Liver (tissue), 9 donors: ENCODE results near the gene ADRM1. TPM values are rescaled to one million over a fixed set of nuclear protein-coding genes. Genes with fewer than 3 reads are reported as not detected.

Experiments
- DNase-seq: peaks from one replicate; pipeline ENCODE4 v3.0.0-alpha.2; 2017; ENCODE audit warnings: low spot score
- H3K27ac ChIP-seq, 2 donors: one replicate each; pipeline ENCODE4 v1.7.0; 2013; ENCODE audit warnings: inconsistent platforms in 2 of 2, low read length in 2 of 2, control low read depth in 1 of 2, low read depth in 1 of 2, mild to moderate bottlenecking in 1 of 2
- H3K27me3 ChIP-seq, 4 donors: one replicate each; pipeline versions ENCODE4 v1.6.1 to v1.7.0; 2013; ENCODE audit warnings: low read length in 3 of 4, inconsistent platforms in 1 of 4, mild to moderate bottlenecking in 1 of 4, moderate library complexity in 1 of 4; ENCODE audit not compliant: control insufficient read depth in 4 of 4, insufficient read depth in 4 of 4
- H3K36me3 ChIP-seq, 4 donors: one replicate each; pipeline versions ENCODE4 v1.6.1 to v1.7.0; 2013; ENCODE audit warnings: low read length in 3 of 4, mild to moderate bottlenecking in 3 of 4, low read depth in 1 of 4, moderate library complexity in 1 of 4; ENCODE audit not compliant: control insufficient read depth in 4 of 4, insufficient read depth in 3 of 4
- H3K4me1 ChIP-seq, 4 donors: one replicate each; pipeline versions ENCODE4 v1.6.1 to v1.7.0; 2013; ENCODE audit warnings: low read length in 3 of 4, mild to moderate bottlenecking in 3 of 4, moderate library complexity in 1 of 4; ENCODE audit not compliant: control insufficient read depth in 4 of 4, insufficient read depth in 4 of 4
- H3K4me3 ChIP-seq, 3 donors: one replicate each; pipeline versions ENCODE4 v1.6.1 to v1.7.0; 2013; ENCODE audit warnings: low read length in 3 of 3, control low read depth in 1 of 3, low read depth in 1 of 3, mild to moderate bottlenecking in 1 of 3
- H3K9ac ChIP-seq, 2 donors: one replicate each; pipeline ENCODE4 v1.7.0; 2013; ENCODE audit warnings: low read length in 2 of 2, mild to moderate bottlenecking in 2 of 2, moderate library complexity in 2 of 2, control low read depth in 1 of 2, low read depth in 1 of 2
- H3K9me3 ChIP-seq, 4 donors: one replicate each; pipeline versions ENCODE4 v1.6.1 to v1.7.0; 2013; ENCODE audit warnings: low read length in 3 of 4; ENCODE audit not compliant: control insufficient read depth in 4 of 4
- EGR1 ChIP-seq, 2 donors: IDR thresholded peaks; 2 replicates each; pipeline ENCODE4 v1.6.1; 2016 to 2018; ENCODE audit warnings: antibody characterized with exemption in 2 of 2, low read depth in 2 of 2
- FOXA2 ChIP-seq: IDR thresholded peaks from 2 replicates; pipeline ENCODE4 v1.6.1; 2016; ENCODE audit warnings: antibody characterized with exemption
- GABPA ChIP-seq, 2 donors: IDR thresholded peaks in 1 of 2; conservative IDR thresholded peaks in 1 of 2; 2 replicates each; pipeline ENCODE4 v1.6.1; 2016; ENCODE audit warnings: antibody characterized with exemption in 2 of 2, mild to moderate bottlenecking in 1 of 2, moderate library complexity in 1 of 2
- HNF4A ChIP-seq, 2 donors: conservative IDR thresholded peaks; 2 replicates each; pipeline ENCODE4 v1.6.1; 2016; ENCODE audit warnings: antibody characterized with exemption in 2 of 2, mild to moderate bottlenecking in 2 of 2
- HNF4G ChIP-seq: IDR thresholded peaks from 2 replicates; pipeline ENCODE4 v1.6.1; 2016; ENCODE audit warnings: antibody characterized with exemption
- JUND ChIP-seq, 2 donors: IDR thresholded peaks; 2 replicates each; pipeline ENCODE4 v1.6.1; 2016; ENCODE audit warnings: antibody characterized with exemption in 2 of 2
- NR2F2 ChIP-seq: IDR thresholded peaks from 2 replicates; pipeline ENCODE4 v1.6.1; 2016; ENCODE audit warnings: antibody characterized with exemption
- RAD21 ChIP-seq, 2 donors: IDR thresholded peaks; 2 replicates each; pipeline ENCODE4 v1.6.1; 2016; ENCODE audit warnings: antibody characterized with exemption in 2 of 2, mild to moderate bottlenecking in 2 of 2
- RXRA ChIP-seq, 2 donors: IDR thresholded peaks; 2 replicates each; pipeline ENCODE4 v1.6.1; 2017 to 2018; ENCODE audit warnings: antibody characterized with exemption in 2 of 2, mild to moderate bottlenecking in 1 of 2
- TAF1 ChIP-seq: conservative IDR thresholded peaks from 2 replicates; pipeline ENCODE4 v1.6.1; 2016; ENCODE audit warnings: antibody characterized with exemption, mild to moderate bottlenecking
- YY1 ChIP-seq: IDR thresholded peaks from 2 replicates; pipeline ENCODE4 v1.6.1; 2016; ENCODE audit warnings: antibody characterized with exemption, mild to moderate bottlenecking
- WGBS: extraction: QIAGEN DNeasy Blood & Tissue Kit; methylation state at CpG from one replicate; pipeline ENCODE4 v1.1.7; 2013; 5-methylcytosine and 5-hydroxymethylcytosine counted together
- polyA plus RNA-seq, 2 donors: library from polyadenylated mRNA; stranded (reverse) in 1 of 2; unstranded in 1 of 2; fragments of 200-250 nt in 1 of 2; fragments of >200 nt in 1 of 2; fragmentation: Nextera tagmentation in 1 of 2; extraction: Ambion mirVana in 1 of 2; gene quantifications; one replicate each; pipeline versions ENCODE4 v1.2.1 to v1.2.3, GENCODE V29; 2013 to 2015
- total RNA-seq, 2 donors: library from RNA; depleted of rRNA; stranded (reverse); fragments of >200 nt; gene quantifications; one replicate each; pipeline ENCODE4 v1.2.3, GENCODE V29; 2014
- TF ChIP-seq, protein P1 (sequence below): IDR thresholded peaks from 2 replicates; pipeline ENCODE4 v1.6.1; 2016; ENCODE audit warnings: antibody characterized with exemption
- TF ChIP-seq, protein P2 (sequence below): fragments of 150-350 bp; IDR thresholded peaks from 2 replicates; pipeline ENCODE4 v1.5.1; 2017; ENCODE audit warnings: improper control_type of control experiment, low read depth, low read length; ENCODE audit not compliant: missing input control
- TF ChIP-seq, protein P3 (sequence below): IDR thresholded peaks from 2 replicates; pipeline ENCODE4 v1.6.1; 2016; ENCODE audit warnings: antibody characterized with exemption
- donor health status: healthy.
- donor health status: healthy.
- donor health status: healthy.
- donor health status: healthy.
- donor health status: healthy.

Gene ADRM1
- total and polyA plus RNA-seq, 4 donors: 45.3 to 91.0 (median 77.3) TPM

DNA sequence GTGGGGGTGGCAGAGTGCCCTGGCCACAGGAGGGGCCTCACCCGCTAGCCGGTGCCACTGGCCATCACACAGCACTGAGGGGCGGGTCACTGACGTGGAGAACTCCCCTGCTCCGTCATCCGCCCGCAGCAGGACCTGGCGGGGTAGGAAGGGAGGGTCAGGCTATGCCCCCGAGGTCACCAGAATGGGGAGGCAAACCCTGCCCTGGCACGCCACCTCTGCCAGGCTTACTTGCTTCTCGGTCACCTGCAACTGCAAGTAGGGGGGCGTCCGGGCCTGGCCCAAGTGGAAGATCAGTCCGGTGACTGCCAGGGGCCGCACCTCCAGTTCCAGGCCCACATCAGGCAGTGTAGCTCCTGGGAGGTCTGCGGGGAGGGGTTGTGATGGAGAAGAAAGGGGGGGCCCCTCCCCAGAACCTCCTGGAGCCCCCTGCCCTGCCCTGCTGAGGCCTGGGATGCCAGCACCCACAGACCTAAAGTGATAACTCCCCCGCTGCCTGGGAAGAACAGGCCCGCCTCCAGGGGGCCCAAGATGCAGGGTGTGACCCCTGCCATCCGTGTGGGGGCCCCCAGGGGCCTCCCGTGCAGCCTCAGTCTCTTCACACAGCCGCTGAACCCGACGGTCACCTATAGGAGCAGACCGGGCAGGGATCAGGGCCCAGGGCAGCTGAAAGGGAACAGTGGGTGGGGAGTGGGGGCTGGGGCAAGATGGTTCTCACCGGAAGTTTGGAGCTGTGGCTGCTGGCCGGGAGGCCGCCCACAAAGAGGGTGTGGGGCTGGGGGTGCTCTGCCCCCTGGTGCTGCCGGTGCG lies 7.4 kb downstream of the ADRM1 start:
- no peaks in the 10 kb centered on the region for H3K9me3 ChIP-seq
- no peaks in the 10 kb centered on the region for H3K27me3 ChIP-seq
- 83% methylated on average over 29 of the region's 29 CpGs for WGBS
- no peak for DNase-seq
- peaks cover 17 to 66% (median 36%) of the 10 kb centered on the region in 4 donors for H3K36me3 ChIP-seq
- TF ChIP-seq, protein P1, sequence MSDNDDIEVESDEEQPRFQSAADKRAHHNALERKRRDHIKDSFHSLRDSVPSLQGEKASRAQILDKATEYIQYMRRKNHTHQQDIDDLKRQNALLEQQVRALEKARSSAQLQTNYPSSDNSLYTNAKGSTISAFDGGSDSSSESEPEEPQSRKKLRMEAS: no peak
- TF ChIP-seq FOXA2 (no peak), YY1 (no peak), HNF4G (no peak), EGR1 (IDR thresholded peaks at IDR 0.05; ENCODE audit: low read depth in 2 of 2) (no peak), GABPA (IDR thresholded peaks at IDR 0.05 in 1 of 2, conservative IDR thresholded peaks at IDR 0.05 in 1 of 2) (no peak)
- TF ChIP-seq, protein P2, sequence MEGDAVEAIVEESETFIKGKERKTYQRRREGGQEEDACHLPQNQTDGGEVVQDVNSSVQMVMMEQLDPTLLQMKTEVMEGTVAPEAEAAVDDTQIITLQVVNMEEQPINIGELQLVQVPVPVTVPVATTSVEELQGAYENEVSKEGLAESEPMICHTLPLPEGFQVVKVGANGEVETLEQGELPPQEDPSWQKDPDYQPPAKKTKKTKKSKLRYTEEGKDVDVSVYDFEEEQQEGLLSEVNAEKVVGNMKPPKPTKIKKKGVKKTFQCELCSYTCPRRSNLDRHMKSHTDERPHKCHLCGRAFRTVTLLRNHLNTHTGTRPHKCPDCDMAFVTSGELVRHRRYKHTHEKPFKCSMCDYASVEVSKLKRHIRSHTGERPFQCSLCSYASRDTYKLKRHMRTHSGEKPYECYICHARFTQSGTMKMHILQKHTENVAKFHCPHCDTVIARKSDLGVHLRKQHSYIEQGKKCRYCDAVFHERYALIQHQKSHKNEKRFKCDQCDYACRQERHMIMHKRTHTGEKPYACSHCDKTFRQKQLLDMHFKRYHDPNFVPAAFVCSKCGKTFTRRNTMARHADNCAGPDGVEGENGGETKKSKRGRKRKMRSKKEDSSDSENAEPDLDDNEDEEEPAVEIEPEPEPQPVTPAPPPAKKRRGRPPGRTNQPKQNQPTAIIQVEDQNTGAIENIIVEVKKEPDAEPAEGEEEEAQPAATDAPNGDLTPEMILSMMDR: no peak
- no peak overlapping the region for H3K27ac ChIP-seq
- H3K4me1 ChIP-seq: peaks cover 7 to 21% (median 14%) of the 10 kb centered on the region in 4 donors
- H3K4me3 ChIP-seq: no peak overlapping the region
- H3K9ac ChIP-seq: no peak overlapping the region

DNA sequence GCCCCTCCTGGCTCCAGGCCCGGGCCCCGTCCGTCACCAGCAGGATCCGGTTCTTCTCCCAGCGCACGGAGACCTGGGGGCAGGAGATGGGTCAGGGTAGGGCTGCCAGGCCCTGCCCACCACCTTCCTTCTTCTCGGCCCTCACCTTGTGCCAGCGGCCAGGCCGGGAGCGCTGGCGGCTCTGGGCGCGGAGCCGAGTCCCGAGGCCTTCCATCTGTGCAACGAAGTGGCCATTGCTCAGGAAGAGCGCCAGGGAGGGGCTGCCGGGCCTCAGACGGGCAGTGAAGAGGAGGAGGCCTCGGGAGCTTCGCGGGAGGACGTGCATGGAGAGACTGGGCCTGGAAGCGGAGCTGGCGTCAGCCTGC lies 7.9 kb downstream of the ADRM1 start:
- Histone ChIP-seq H3K27me3 (no peaks in the 10 kb centered on the region), H3K4me3 (no peak overlapping the region), H3K9ac (no peak overlapping the region), H3K9me3 (no peaks in the 10 kb centered on the region), H3K4me1 (peaks cover 4 to 15% (median 8%) of the 10 kb centered on the region in 4 donors), H3K36me3 (peaks cover 17 to 72% (median 35%) of the 10 kb centered on the region in 4 donors), H3K27ac (no peak overlapping the region)
- DNase-seq: no peak
- no peak for TF ChIP-seq NR2F2
- no peak for TF ChIP-seq EGR1 (IDR thresholded peaks at IDR 0.05; ENCODE audit: low read depth in 2 of 2)
- WGBS: 78% methylated on average over 25 of the region's 25 CpGs

DNA sequence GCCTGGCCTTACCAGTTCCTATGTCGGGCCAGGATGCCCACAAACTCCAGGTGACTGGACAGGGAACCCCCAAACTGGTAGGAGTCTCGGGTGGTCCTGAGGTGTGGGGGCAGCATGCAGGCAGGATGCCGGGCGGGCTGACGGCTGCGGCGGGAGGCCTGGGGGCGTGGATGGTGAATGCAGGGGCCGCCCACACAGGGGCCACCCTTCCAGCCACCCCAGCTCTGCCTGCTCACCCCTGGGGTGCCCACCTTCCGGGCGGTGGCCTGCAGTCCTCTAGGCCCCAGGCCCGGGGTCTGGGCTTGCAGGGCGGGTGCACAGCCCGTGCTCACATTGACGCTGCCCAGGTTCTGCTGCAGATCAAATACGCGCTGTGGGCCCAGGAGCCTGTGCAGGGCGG lies 8.4 kb downstream of the ADRM1 start:
- 98% methylated on average over 18 of the region's 18 CpGs for WGBS
- DNase-seq: no peak

More for the DNA sequence above, 8.4 kb downstream of the ADRM1 start:
- H3K9ac ChIP-seq: no peak overlapping the region
- H3K9me3 ChIP-seq: no peaks in the 10 kb centered on the region
- no peak overlapping the region for H3K4me3 ChIP-seq
- no peak overlapping the region for H3K27ac ChIP-seq
- H3K36me3 ChIP-seq: peaks cover 15 to 73% (median 33%) of the 10 kb centered on the region in 4 donors
- peaks cover 0 to 11% (median 4%) of the 10 kb centered on the region in 4 donors for H3K4me1 ChIP-seq
- no peaks in the 10 kb centered on the region for H3K27me3 ChIP-seq
- TF ChIP-seq EGR1 (IDR thresholded peaks at IDR 0.05; ENCODE audit: low read depth in 2 of 2) (no peak), NR2F2 (no peak), RXRA (IDR thresholded peaks at IDR 0.05) (no peak), JUND (IDR thresholded peaks at IDR 0.05) (no peak), HNF4A (conservative IDR thresholded peaks at IDR 0.05) (no peak), RAD21 (IDR thresholded peaks at IDR 0.05) (no peak), TAF1 (no peak)
- TF ChIP-seq, protein P3, sequence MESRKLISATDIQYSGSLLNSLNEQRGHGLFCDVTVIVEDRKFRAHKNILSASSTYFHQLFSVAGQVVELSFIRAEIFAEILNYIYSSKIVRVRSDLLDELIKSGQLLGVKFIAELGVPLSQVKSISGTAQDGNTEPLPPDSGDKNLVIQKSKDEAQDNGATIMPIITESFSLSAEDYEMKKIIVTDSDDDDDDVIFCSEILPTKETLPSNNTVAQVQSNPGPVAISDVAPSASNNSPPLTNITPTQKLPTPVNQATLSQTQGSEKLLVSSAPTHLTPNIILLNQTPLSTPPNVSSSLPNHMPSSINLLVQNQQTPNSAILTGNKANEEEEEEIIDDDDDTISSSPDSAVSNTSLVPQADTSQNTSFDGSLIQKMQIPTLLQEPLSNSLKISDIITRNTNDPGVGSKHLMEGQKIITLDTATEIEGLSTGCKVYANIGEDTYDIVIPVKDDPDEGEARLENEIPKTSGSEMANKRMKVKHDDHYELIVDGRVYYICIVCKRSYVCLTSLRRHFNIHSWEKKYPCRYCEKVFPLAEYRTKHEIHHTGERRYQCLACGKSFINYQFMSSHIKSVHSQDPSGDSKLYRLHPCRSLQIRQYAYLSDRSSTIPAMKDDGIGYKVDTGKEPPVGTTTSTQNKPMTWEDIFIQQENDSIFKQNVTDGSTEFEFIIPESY: no peak
- TF ChIP-seq, protein P2: no peak
- TF ChIP-seq, protein P1: no peak
